ENCODE data around the gene BTBD9.

GRCh38 chr6:38208028-38208427 is 431.7 kb downstream of the BTBD9 start:
- TF ChIP-seq CTCF (CRISPR knock-in tag; IDR thresholded peaks at IDR 0.05) (no peak), ZNF782 (CRISPR knock-in tag; IDR thresholded peaks at IDR 0.05; ENCODE audit: borderline replicate concordance) (no peak), CBX1 (IDR thresholded peaks at IDR 0.05; ENCODE audit: low read depth) (no peak), GZF1 (CRISPR knock-in tag; IDR thresholded peaks at IDR 0.05) (no peak), ZFP91 (CRISPR knock-in tag; IDR thresholded peaks at IDR 0.05; ENCODE audit: borderline replicate concordance) (no peak), NFYB (CRISPR knock-in tag; IDR thresholded peaks at IDR 0.05) (no peak), CHD4 (IDR thresholded peaks at IDR 0.05; ENCODE audit: borderline replicate concordance, low read length) (no peak), FOXO4 (CRISPR knock-in tag; conservative IDR thresholded peaks at IDR 0.05) (no peak), ZNF260 (CRISPR knock-in tag; IDR thresholded peaks at IDR 0.05; ENCODE audit: borderline replicate concordance, low read depth) (no peak), RELA (CRISPR knock-in tag; IDR thresholded peaks at IDR 0.05) (no peak), GABPA (IDR thresholded peaks at IDR 0.05; ENCODE audit: low read depth, low read length) (no peak), GABPA (CRISPR knock-in tag; IDR thresholded peaks at IDR 0.05; ENCODE audit: low read depth) (no peak), SRF (IDR thresholded peaks at IDR 0.05; ENCODE audit: low read depth, low read length) (no peak), TRIM22 (IDR thresholded peaks at IDR 0.05) (no peak)
